GM19239 (cell line): Measurements from ENCODE around the gene MOB3B.

Experiments
- DNase-seq: peaks from one replicate; pipeline ENCODE4 v3.0.0; 2011; ENCODE audit warnings: low spot score; ENCODE audit not compliant: insufficient read length
- FAIRE-seq: peaks from 2 replicates; lab custom pipeline; 2011; peaks lifted over from hg19 to GRCh38; lab: Jason Lieb, UNC

Gene MOB3B

GRCh38 chr9:27542508-27542907 is 12.9 kb upstream of the MOB3B start:
- DNase-seq, result no peak
- FAIRE-seq, result no peak

- no peak for FAIRE-seq
- DNase-seq, result no peak
These were observed 12.1 kb upstream of the MOB3B start for GRCh38 chr9:27541740-27542139.

- FAIRE-seq (no peak), DNase-seq (no peak)
These were observed 10.9 kb upstream of the MOB3B start for GRCh38 chr9:27540502-27540901.

GRCh38 chr9:27539479-27540441 is 10.1 kb upstream of the MOB3B start:
- DNase-seq, result no peak

GRCh38 chr9:27538647-27539046 is 9.0 kb upstream of the MOB3B start:
- FAIRE-seq (peak; percentile 28), DNase-seq (no peak)

More at GRCh38 chr9:27539479-27540441, 10.1 kb upstream of the MOB3B start:
- FAIRE-seq, result peak; percentile 81

GRCh38 chr9:27537756-27538155 is 8.1 kb upstream of the MOB3B start:
- FAIRE-seq, result no peak

GRCh38 chr9:27537027-27537435 is 7.4 kb upstream of the MOB3B start:
- no peak for DNase-seq
- no peak for FAIRE-seq

More at GRCh38 chr9:27537756-27538155, 8.1 kb upstream of the MOB3B start:
- DNase-seq, result no peak

GRCh38 chr9:27536168-27536567 is 6.6 kb upstream of the MOB3B start:
- DNase-seq, result no peak
- no peak for FAIRE-seq

- no peak for FAIRE-seq
- no peak for DNase-seq
These were observed 6.1 kb upstream of the MOB3B start for GRCh38 chr9:27535701-27536118.

- DNase-seq (no peak), FAIRE-seq (no peak)
These were observed 5.1 kb upstream of the MOB3B start for GRCh38 chr9:27534658-27535209.

- no peak for FAIRE-seq
These were observed 4.5 kb upstream of the MOB3B start for GRCh38 chr9:27534131-27534530.

GRCh38 chr9:27533311-27533710 is 3.7 kb upstream of the MOB3B start:
- no peak for FAIRE-seq
- no peak for DNase-seq

More at GRCh38 chr9:27534131-27534530, 4.5 kb upstream of the MOB3B start:
- DNase-seq, result no peak

- DNase-seq (no peak), FAIRE-seq (no peak)
These were observed 2.4 kb upstream of the MOB3B start for GRCh38 chr9:27532046-27532445.

GRCh38 chr9:27530915-27531755 is 1.5 kb upstream of the MOB3B start:
- FAIRE-seq, result no peak
- DNase-seq, result no peak

GRCh38 chr9:27528886-27529315 is 713 bp downstream of the MOB3B start:
- peak; percentile 84 for FAIRE-seq
- peak; percentile 44 for DNase-seq

GRCh38 chr9:27528076-27528885 is 1.3 kb downstream of the MOB3B start:
- DNase-seq (peak; percentile 37), FAIRE-seq (peak; percentile 95)

GRCh38 chr9:27527702-27528075 is 1.9 kb downstream of the MOB3B start:
- FAIRE-seq, result no peak
- DNase-seq, result no peak

- DNase-seq (no peak), FAIRE-seq (no peak)
These were observed 5.4 kb downstream of the MOB3B start, which contains the start of gene IFNK for GRCh38 chr9:27524236-27524635. Gene IFNK, plus strand, starts transcription at chr9:27524290. Its CDS starts 47 bp downstream, at chr9:27524337.

GRCh38 chr9:27523141-27523540 is 6.5 kb downstream of the MOB3B start:
- no peak for DNase-seq
- FAIRE-seq, result no peak

GRCh38 chr9:27520986-27521385 is 8.6 kb downstream of the MOB3B start:
- FAIRE-seq (no peak), DNase-seq (no peak)
